B cell (primary cell): ENCODE data around the gene SOX8.

ENCODE experiments used
- EZH2 ChIP-seq: IDR thresholded peaks from 2 replicates; pipeline ENCODE4 v1.6.1; 2012; ENCODE audit warnings: borderline replicate concordance, low read depth, mild to moderate bottlenecking, moderate library complexity, low read length; ENCODE audit not compliant: insufficient read depth, poor library complexity, severe bottlenecking
- TF ChIP-seq, protein P1 (sequence below): fragments of 200-600 bp; IDR thresholded peaks from one replicate; pipeline ENCODE4 v1.8.0; 2022; ENCODE audit warnings: antibody characterized with exemption, mild to moderate bottlenecking

DNA sequence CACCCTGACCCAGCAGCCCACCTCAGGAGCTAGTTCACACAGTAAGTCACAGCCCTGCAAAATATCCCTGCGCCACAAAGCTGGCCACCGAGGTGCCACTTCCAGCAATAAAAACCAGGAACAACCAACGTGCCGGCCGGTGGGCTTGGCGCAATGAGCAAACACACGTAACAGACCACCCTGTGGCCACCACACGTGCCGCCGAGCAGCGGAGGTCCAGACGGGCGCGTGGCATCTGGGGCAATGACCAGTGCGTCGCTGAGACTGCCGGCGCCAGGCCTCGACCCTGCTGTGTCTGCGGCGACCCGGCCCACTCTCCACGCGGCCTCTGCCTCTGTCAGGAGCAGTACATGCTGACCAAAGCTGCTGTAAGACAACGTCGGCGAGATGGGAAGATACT, 42.3 kb upstream of the SOX8 start:
- TF ChIP-seq, protein P1, sequence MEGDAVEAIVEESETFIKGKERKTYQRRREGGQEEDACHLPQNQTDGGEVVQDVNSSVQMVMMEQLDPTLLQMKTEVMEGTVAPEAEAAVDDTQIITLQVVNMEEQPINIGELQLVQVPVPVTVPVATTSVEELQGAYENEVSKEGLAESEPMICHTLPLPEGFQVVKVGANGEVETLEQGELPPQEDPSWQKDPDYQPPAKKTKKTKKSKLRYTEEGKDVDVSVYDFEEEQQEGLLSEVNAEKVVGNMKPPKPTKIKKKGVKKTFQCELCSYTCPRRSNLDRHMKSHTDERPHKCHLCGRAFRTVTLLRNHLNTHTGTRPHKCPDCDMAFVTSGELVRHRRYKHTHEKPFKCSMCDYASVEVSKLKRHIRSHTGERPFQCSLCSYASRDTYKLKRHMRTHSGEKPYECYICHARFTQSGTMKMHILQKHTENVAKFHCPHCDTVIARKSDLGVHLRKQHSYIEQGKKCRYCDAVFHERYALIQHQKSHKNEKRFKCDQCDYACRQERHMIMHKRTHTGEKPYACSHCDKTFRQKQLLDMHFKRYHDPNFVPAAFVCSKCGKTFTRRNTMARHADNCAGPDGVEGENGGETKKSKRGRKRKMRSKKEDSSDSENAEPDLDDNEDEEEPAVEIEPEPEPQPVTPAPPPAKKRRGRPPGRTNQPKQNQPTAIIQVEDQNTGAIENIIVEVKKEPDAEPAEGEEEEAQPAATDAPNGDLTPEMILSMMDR = no peak
- no peak for TF ChIP-seq EZH2
